ENCODE measurements around the gene ENOX1. TPM values are rescaled to one million over a fixed set of nuclear protein-coding genes. Genes with fewer than 3 reads are reported as not detected.

The ENOX1 gene
- polyA plus RNA-seq, 3 donors = 0.04 TPM; not detected in 2

DNA sequence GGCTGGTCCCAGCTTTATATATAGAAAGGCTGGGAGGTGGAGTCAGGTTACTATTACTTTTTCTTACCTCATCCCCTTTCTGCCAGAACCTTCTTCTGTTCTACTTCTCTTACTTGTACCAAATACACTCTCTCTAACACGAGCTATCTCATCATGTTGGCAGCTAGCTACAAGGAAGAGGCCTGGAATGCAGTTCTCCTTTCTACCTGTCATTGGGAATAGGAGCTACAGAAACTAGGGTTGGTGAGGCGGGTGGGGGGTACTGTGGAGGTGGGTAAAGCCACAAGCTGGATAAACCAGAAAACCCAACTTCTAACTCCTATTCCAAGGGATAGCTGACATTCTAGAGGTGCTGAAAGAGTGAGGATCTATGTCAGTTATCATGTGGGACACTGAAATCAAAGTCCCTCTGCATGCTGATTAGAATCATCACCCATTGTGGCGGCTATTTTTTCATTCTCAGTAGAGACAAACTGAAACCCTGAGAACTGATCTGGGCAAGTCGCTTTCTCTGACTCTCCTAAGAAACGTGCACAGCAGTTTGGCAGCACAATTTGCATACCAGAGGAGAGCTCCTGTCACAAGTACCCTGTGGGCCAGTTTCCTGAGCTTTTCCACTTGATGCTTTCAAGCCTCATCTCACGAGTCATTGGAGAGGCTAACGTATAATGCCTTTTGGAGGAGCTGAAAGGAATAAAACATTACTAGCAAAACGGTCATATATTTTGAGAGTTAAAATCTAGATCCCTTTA is 358.1 kb downstream of the ENOX1 start:
- Mint-ChIP-seq H3K36me3 (no peaks in the 10 kb centered on the region), H3K27me3 (ENCODE audit: low read depth in 3 of 3) (peaks cover 0 to 2% (median 0%) of the 10 kb centered on the region in 3 donors), H3K9me3 (peaks cover 0 to 2% (median 0%) of the 10 kb centered on the region in 7 donors), H3K27ac (no peak overlapping the region), H3K4me1 (peaks cover 6% of the 10 kb centered on the region), H3K4me3 (no peak overlapping the region)
- no peak overlapping the region for H3K4me3 ChIP-seq (replicated peaks in 1 of 3; ENCODE audit: low read depth in 2 of 3, low read length in 3 of 3)
- no peaks in the 10 kb centered on the region for H3K9me3 ChIP-seq (replicated peaks in 1 of 2; ENCODE audit: control insufficient read depth in 1 of 2, insufficient read depth in 1 of 2, low read length in 2 of 2)
- DNase-seq = no peak
- H3K36me3 ChIP-seq (replicated peaks in 1 of 2; ENCODE audit: control insufficient read depth in 1 of 2, insufficient read depth in 2 of 2, low read length in 2 of 2) = no peaks in the 10 kb centered on the region
- WGBS (ENCODE audit: insufficient coverage) = 100% methylated on average over 3 of the region's 8 CpGs
- no peak overlapping the region for H3K4me2 ChIP-seq (replicated peaks; ENCODE audit: extremely low read depth, low read length, poor library complexity, severe bottlenecking)
- no peak overlapping the region for H3K9ac ChIP-seq (ENCODE audit: insufficient read depth, low read length, poor library complexity, severe bottlenecking)
- no peaks in the 10 kb centered on the region for H3K79me2 ChIP-seq (ENCODE audit: insufficient read depth, low read length)
- H2AFZ ChIP-seq (ENCODE audit: insufficient read depth, low read depth, low read length, poor library complexity, severe bottlenecking) = no peak overlapping the region
- intact Hi-C loops (cut with micrococcal nuclease) = no loop called here
- no peaks in the 10 kb centered on the region for H4K20me1 ChIP-seq (ENCODE audit: insufficient read depth, low read length)
- no peaks in the 10 kb centered on the region for H3K27me3 ChIP-seq (ENCODE audit: control insufficient read depth in 2 of 2, insufficient read depth in 2 of 2, low read length in 2 of 2)
- H3K4me1 ChIP-seq (ENCODE audit: control insufficient read depth in 1 of 2, insufficient read depth in 2 of 2, low read length in 2 of 2) = peaks cover 0 to 5% of the 10 kb centered on the region in 2 donors
- H3K27ac ChIP-seq (ENCODE audit: low read depth in 1 of 2, low read length in 2 of 2) = no peak overlapping the region
- TF ChIP-seq, protein P1, sequence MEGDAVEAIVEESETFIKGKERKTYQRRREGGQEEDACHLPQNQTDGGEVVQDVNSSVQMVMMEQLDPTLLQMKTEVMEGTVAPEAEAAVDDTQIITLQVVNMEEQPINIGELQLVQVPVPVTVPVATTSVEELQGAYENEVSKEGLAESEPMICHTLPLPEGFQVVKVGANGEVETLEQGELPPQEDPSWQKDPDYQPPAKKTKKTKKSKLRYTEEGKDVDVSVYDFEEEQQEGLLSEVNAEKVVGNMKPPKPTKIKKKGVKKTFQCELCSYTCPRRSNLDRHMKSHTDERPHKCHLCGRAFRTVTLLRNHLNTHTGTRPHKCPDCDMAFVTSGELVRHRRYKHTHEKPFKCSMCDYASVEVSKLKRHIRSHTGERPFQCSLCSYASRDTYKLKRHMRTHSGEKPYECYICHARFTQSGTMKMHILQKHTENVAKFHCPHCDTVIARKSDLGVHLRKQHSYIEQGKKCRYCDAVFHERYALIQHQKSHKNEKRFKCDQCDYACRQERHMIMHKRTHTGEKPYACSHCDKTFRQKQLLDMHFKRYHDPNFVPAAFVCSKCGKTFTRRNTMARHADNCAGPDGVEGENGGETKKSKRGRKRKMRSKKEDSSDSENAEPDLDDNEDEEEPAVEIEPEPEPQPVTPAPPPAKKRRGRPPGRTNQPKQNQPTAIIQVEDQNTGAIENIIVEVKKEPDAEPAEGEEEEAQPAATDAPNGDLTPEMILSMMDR (IDR thresholded peaks at IDR 0.05) = no peak

DNA sequence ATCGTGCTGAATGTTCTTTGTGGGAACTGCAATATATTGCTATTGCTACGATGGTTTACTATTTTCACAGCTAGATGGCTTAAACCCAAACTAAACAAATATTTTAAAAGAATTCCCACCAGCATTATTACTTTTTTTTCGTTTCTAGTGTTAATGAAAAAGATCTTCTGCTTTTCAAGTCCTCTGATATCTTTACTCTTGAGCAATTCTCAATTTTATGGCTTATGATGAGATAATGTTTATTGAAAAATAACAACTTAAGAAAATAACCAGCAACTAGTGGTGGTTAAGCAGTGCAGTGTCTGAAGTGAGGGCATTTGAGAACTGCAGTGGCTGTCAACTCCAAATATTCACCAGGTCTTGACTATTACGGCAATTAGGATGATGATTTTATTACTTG is 360.4 kb downstream of the ENOX1 start:
- TF ChIP-seq, protein P1 (IDR thresholded peaks at IDR 0.05) = no peak
- H3K27ac ChIP-seq (ENCODE audit: low read depth in 1 of 2, low read length in 2 of 2) = no peak overlapping the region
- H3K79me2 ChIP-seq (ENCODE audit: insufficient read depth, low read length) = no peaks in the 10 kb centered on the region
- no peaks in the 10 kb centered on the region for H3K4me1 ChIP-seq (ENCODE audit: control insufficient read depth in 1 of 2, insufficient read depth in 2 of 2, low read length in 2 of 2)
- Mint-ChIP-seq H3K9me3 (no peaks in the 10 kb centered on the region), H3K4me1 (no peaks in the 10 kb centered on the region), H3K36me3 (no peaks in the 10 kb centered on the region), H3K27me3 (ENCODE audit: low read depth in 3 of 3) (peaks cover 0 to 1% (median 1%) of the 10 kb centered on the region in 3 donors), H3K27ac (no peak overlapping the region), H3K4me3 (no peak overlapping the region)
- no peak overlapping the region for H3K4me3 ChIP-seq (replicated peaks in 1 of 3; ENCODE audit: low read depth in 2 of 3, low read length in 3 of 3)
- H3K27me3 ChIP-seq (ENCODE audit: control insufficient read depth in 2 of 2, insufficient read depth in 2 of 2, low read length in 2 of 2) = no peaks in the 10 kb centered on the region
- H3K36me3 ChIP-seq (replicated peaks in 1 of 2; ENCODE audit: control insufficient read depth in 1 of 2, insufficient read depth in 2 of 2, low read length in 2 of 2) = no peaks in the 10 kb centered on the region
- intact Hi-C loops (cut with micrococcal nuclease) = no loop called here
- H3K9ac ChIP-seq (ENCODE audit: insufficient read depth, low read length, poor library complexity, severe bottlenecking) = no peak overlapping the region
- H3K4me2 ChIP-seq (replicated peaks; ENCODE audit: extremely low read depth, low read length, poor library complexity, severe bottlenecking) = no peak overlapping the region
- no peak overlapping the region for H2AFZ ChIP-seq (ENCODE audit: insufficient read depth, low read depth, low read length, poor library complexity, severe bottlenecking)
- no peaks in the 10 kb centered on the region for H4K20me1 ChIP-seq (ENCODE audit: insufficient read depth, low read length)
- no peak for DNase-seq
- no CpG with 5 or more reads among the region's 4 CpGs for WGBS (ENCODE audit: insufficient coverage)
- no peaks in the 10 kb centered on the region for H3K9me3 ChIP-seq (replicated peaks in 1 of 2; ENCODE audit: control insufficient read depth in 1 of 2, insufficient read depth in 1 of 2, low read length in 2 of 2)
